Suprapubic skin (tissue), 4 donors: Measurements from ENCODE around the gene MAST3. TPM values are rescaled to one million over a fixed set of nuclear protein-coding genes. Genes with fewer than 3 reads are reported as not detected.
A peak's percentile ranks its signal among the peaks of the same experiment; 100 is the strongest.

Experiments used
- DNase-seq, 2 donors: peaks; one replicate each; pipeline ENCODE4 v3.0.0-alpha.2; 2019; ENCODE audit warnings: low spot score in 2 of 2
- H3K27ac ChIP-seq: fragments of 200-600 bp; sonication (generic); one replicate; pipeline ENCODE4 v1.5.1; 2019
- H3K27me3 ChIP-seq: fragments of 200-600 bp; sonication (generic); one replicate; pipeline ENCODE4 v1.5.1; 2019
- H3K36me3 ChIP-seq: fragments of 200-600 bp; sonication (generic); one replicate; pipeline ENCODE4 v1.5.1; 2019
- H3K4me1 ChIP-seq: fragments of 200-600 bp; sonication (generic); one replicate; pipeline ENCODE4 v1.5.1; 2019
- H3K4me3 ChIP-seq: fragments of 200-600 bp; sonication (generic); one replicate; pipeline ENCODE4 v1.5.1; 2019; ENCODE audit warnings: mild to moderate bottlenecking
- H3K9me3 ChIP-seq: fragments of 200-600 bp; sonication (generic); one replicate; pipeline ENCODE4 v1.5.1; 2019
- EP300 ChIP-seq: sonication (generic); formaldehyde crosslinking; IDR thresholded peaks from one replicate; pipeline ENCODE4 v1.6.1; 2017; ENCODE audit warnings: antibody characterized with exemption
- POLR2A ChIP-seq, 2 donors: fragments of 450-650 bp; IDR thresholded peaks; one replicate each; pipeline ENCODE4 v1.6.1; 2017; ENCODE audit warnings: antibody characterized with exemption in 2 of 2, mild to moderate bottlenecking in 2 of 2, moderate library complexity in 2 of 2
- POLR2AphosphoS5 ChIP-seq, 3 donors: sonication (generic); formaldehyde crosslinking; IDR thresholded peaks; one replicate each; pipeline ENCODE4 v1.6.1; 2017; ENCODE audit warnings: antibody characterized with exemption in 3 of 3
- WGBS: methylation state at CpG from one replicate; pipeline ENCODE4 v1.1.5; 2018; 5-methylcytosine and 5-hydroxymethylcytosine counted together
- total RNA-seq, 4 donors: library from RNA; depleted of rRNA; stranded (reverse); fragments of >200 nt; gene quantifications; one replicate each; pipeline ENCODE4 v1.1.0, GENCODE V29; 2016
- TF ChIP-seq, protein P1 (sequence below), 2 donors: fragments of 200-600 bp in 1 of 2; fragments of 450-650 bp in 1 of 2; sonication (generic) in 1 of 2; IDR thresholded peaks; one replicate each; pipeline ENCODE4 v1.5.1; 2016 to 2019; ENCODE audit warnings: antibody characterized with exemption in 2 of 2, mild to moderate bottlenecking in 1 of 2, moderate library complexity in 1 of 2

MAST3 gene
- total RNA-seq, 4 donors from 2014 or later: 13.4 to 29.7 (median 20.0) TPM

DNA sequence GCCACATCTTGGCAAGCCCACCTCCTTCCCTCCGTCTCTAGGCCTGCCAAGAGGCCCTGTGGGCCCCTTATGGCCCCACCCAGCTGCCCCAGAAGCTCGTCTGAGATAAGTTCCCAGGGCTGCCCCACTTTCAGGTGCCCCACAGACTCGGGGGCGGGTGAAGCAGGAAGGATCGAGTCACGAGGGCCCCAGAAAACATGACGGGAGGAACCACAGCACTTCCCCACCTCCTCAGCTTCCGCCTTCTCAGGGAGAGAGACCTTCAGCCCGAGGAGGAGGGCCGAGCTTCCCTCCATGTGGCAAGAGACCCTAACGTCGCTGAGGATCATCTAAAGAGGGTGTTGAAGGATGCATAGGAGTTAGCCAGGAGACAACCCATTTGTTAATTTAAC, 6.4 kb upstream of the MAST3 start:
- DNase-seq: peak in 1 of 2 donors; percentile 79

DNA sequence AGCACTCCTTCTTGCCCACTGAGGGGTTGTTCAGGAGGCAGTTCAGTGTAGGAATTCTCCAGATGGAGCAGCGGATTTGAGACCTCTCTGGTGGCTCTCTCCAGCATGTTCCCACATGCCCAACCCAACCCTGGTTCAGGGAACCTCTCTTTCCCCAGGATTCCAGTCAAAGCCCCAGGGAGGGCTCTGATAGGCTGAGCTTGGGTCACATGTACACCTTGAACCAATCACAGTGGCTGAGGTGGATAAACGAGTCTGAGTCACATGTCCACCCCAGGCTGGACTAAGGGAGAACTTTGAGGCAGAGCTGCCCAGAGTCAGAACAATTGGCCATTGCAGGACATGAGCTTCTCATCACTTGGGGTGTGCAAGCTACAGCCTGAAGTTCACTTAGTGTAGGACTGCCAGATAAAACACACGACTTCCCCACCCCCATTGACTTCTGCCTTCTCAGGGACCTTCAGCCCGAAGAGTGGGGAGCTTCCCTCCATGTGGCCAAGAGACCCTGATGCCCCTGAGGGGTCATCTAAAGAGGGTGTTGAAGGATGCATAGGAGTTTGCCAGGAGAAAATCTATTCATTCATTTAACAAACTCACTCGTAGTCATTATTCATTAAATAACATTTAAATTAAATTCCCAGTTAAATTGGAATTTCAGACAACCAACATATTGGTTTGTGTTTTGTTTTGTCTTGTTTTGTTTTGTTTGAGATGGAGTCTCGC, 4.0 kb upstream of the MAST3 start:
- Histone ChIP-seq H3K4me3 (no peak overlapping the region), H3K27me3 (peaks cover 4% of the 10 kb centered on the region), H3K4me1 (peaks cover 18% of the 10 kb centered on the region), H3K36me3 (no peaks in the 10 kb centered on the region), H3K27ac (no peak overlapping the region), H3K9me3 (no peaks in the 10 kb centered on the region)
- TF ChIP-seq POLR2AphosphoS5 (IDR thresholded peaks at IDR 0.05) (no peak), EP300 (no peak), POLR2A (IDR thresholded peaks at IDR 0.05) (no peak)
- TF ChIP-seq, protein P1, sequence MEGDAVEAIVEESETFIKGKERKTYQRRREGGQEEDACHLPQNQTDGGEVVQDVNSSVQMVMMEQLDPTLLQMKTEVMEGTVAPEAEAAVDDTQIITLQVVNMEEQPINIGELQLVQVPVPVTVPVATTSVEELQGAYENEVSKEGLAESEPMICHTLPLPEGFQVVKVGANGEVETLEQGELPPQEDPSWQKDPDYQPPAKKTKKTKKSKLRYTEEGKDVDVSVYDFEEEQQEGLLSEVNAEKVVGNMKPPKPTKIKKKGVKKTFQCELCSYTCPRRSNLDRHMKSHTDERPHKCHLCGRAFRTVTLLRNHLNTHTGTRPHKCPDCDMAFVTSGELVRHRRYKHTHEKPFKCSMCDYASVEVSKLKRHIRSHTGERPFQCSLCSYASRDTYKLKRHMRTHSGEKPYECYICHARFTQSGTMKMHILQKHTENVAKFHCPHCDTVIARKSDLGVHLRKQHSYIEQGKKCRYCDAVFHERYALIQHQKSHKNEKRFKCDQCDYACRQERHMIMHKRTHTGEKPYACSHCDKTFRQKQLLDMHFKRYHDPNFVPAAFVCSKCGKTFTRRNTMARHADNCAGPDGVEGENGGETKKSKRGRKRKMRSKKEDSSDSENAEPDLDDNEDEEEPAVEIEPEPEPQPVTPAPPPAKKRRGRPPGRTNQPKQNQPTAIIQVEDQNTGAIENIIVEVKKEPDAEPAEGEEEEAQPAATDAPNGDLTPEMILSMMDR (IDR thresholded peaks at IDR 0.05): no peak
- WGBS: 65% methylated on average over 6 of the region's 6 CpGs
- DNase-seq: no peak

More for the DNA sequence above, 6.4 kb upstream of the MAST3 start:
- H3K27ac ChIP-seq: no peak overlapping the region
- WGBS: 56% methylated on average over 11 of the region's 12 CpGs
- TF ChIP-seq, protein P1 (IDR thresholded peaks at IDR 0.05): no peak
- TF ChIP-seq POLR2A (IDR thresholded peaks at IDR 0.05): no peak
- no peak for TF ChIP-seq POLR2AphosphoS5 (IDR thresholded peaks at IDR 0.05)
- peaks cover 7% of the 10 kb centered on the region for H3K4me1 ChIP-seq
- no peak overlapping the region for H3K4me3 ChIP-seq
- no peaks in the 10 kb centered on the region for H3K9me3 ChIP-seq
- H3K36me3 ChIP-seq: no peaks in the 10 kb centered on the region
- no peaks in the 10 kb centered on the region for H3K27me3 ChIP-seq

- no peak for DNase-seq
- TF ChIP-seq POLR2A (IDR thresholded peaks at IDR 0.05) (no peak), EP300 (no peak), POLR2AphosphoS5 (IDR thresholded peaks at IDR 0.05) (no peak)
- TF ChIP-seq, protein P1 (IDR thresholded peaks at IDR 0.05): no peak
- H3K9me3 ChIP-seq: no peaks in the 10 kb centered on the region
- H3K36me3 ChIP-seq: no peaks in the 10 kb centered on the region
- H3K27ac ChIP-seq: no peak overlapping the region
- H3K4me1 ChIP-seq: peaks cover 20% of the 10 kb centered on the region
- peaks cover 26% of the 10 kb centered on the region for H3K27me3 ChIP-seq
- WGBS: 81% methylated on average over 2 of the region's 2 CpGs
- no peak overlapping the region for H3K4me3 ChIP-seq
These were observed 1.3 kb upstream of the MAST3 start for GRCh38 chr19:18096258-18096657.

DNA sequence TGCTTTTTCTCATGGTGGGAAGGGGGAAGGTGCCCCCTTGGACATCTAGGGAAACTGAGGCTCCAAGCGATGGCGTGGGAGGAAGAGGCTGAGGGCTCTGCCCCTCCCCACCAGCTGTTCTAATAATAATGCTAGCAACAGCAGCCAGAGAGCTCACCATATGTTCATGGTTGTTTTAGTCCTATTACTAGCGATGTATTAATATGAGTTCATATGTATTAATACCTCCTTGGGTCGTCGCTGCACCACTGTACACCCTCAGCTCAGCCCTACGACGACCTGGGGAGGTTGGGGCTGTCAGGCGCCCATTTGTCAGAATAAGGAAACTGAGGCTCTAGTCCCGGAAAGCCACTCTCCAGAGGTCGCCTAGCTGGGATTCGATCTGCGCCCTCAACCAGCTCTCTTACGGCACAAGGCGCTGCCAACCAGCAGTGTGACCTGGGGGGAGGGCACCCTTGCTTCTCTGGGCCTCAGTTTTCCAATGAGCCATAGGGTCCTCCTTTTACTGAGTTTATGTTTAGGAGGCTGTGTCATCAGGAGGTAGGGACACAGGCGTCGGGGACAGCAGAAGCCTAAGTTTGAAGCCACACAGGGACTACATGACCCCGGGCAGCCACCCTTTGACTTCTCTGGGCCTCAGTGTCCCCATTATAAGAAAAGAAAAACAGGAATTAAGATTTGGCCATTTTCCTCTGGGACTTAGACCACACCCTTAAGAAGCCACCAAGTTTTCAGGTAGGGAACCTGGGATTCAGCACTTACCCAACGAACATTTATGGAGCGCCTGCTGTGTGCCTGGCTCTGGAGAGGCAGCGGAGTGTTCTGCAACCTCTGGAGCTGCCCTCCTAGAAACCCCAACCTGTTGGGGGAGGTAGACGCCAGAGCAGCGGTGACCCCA, 664 bp downstream of the MAST3 start:
- 29% methylated on average over 19 of the region's 22 CpGs for WGBS
- Histone ChIP-seq H3K4me3 (peak overlapping the region; percentile 47), H3K9me3 (no peaks in the 10 kb centered on the region), H3K4me1 (peaks cover 20% of the 10 kb centered on the region), H3K36me3 (no peaks in the 10 kb centered on the region), H3K27ac (no peak overlapping the region), H3K27me3 (peaks cover 26% of the 10 kb centered on the region)
- TF ChIP-seq EP300 (no peak), POLR2AphosphoS5 (IDR thresholded peaks at IDR 0.05) (no peak), POLR2A (IDR thresholded peaks at IDR 0.05) (no peak)
- TF ChIP-seq, protein P1 (IDR thresholded peaks at IDR 0.05): no peak
- DNase-seq: no peak
